DMS 273 treated with DMSO at 0.1 percent for 48 hours (cell line): Measurements from ENCODE around the gene KIF26B.
"Not testable (repeated sequence)": the region's sequence is repeated elsewhere in the genome, so short reads cannot be mapped to it uniquely, and the experiment has no call there.

Source experiments
- DNase-seq: peaks from one replicate; lab custom pipeline; 2025; lab: John Stamatoyannopoulos, UW

KIF26B gene

DNA sequence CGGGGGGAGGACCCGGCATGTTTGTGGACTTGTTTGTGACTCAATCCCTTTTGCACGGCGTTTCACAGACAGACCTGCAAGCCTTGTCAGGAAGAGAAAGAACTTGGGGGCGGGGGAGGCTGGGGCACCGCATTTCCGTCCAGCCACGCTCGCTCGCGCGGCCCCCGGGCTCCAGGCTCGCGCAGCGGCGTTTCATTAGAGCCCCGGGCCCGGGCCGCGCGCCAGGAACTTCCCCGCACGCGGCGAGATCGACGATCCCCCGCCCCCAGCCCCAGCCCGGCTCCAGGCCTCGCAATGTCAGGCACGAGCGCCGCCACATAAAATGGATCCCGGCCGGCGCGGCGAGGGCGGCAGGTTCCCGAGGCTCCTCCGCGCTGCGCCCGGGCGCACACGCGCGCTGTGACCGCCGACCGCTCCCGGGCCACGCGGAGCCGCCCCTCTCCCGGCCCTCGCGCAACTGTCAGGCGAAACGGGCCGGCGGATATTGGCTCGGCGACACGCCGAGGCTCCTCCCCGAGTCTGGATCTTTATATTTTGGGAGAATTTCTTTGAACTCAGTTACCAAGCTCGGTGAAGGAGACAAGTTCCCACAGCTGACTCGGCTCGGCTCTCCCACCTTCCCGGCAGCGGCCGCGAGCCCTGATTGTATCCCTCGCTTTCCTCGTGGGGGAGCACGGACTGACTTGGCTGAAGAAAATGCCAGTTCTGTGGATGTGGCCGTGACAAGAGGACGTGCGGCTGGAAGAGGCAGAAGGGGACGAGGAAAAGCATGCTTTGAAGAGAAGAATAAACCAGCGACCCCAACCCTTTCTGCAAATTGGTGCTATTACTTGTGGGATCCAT, at the start of gene KIF26B:
TSS of gene KIF26B (plus strand) at position 557 of the 843 bp plus-strand sequence. CDS start 440 bp downstream, outside the sequence.
- peak; percentile 12 for DNase-seq

DNA sequence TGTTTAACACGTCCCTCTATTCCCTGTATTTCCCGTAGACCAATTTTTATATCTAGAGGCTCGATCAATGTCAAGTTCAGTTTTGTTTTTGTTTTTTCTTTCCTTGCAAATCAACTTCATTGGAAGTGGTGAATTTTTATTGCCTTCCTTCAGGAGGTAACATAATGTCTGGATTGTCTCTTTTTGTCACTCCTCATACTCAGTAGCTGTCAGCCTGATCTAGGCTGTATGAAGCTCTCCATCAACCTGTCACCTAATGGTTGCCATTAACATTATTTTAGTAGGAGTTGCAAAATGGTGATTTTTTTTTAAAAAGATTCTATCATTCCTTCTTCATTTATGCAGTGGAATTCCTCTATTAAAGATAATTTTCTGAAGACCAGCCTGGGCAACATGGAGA, 49.7 kb upstream of the KIF26B start:
- no peak for DNase-seq

DNA sequence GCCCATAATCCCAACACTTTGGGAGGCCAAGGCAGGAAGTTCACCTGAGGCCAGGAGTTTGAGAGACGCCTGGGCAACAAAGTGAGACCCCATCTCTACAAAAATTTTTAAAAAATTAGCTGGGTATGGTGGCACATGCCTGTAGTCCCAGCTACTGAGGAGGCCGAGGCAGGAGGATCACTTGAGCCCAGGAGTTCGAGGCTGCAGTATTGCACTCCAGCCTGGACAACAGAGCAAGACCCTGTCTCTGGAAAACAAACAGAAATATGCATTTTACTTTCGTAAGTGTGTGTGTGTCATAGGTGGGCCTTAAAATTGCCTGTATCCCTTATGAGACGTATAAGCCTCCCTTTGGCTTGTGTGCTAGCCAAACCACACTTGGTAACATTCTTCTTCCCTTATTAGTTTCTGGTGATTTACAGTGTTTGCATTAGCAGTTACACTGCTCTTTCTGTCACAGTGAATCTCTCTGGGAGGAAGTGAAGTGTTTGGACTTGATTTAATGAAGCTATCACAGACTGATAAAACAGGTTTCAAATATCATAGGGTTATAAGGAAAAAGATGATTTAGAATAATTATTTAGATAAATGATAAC, 48.9 kb upstream of the KIF26B start:
- no peak for DNase-seq

DNA sequence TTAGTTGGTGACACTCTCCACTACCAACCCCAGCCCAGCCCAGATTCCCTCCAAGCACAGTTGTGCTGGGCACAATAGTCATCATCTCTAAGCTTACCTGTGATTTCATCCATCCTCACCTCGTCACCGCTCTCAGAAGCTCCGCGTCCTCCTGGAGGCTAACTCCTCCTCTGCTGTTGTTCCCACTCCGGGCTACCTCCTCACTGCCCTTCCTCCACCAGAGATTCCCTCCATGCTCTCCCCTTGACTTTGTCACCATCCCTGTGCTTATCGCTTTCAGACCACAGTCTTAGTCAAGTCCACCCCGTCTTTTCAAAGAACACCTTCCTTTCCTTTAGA, 47.0 kb upstream of the KIF26B start:
- DNase-seq, result no peak

DNA sequence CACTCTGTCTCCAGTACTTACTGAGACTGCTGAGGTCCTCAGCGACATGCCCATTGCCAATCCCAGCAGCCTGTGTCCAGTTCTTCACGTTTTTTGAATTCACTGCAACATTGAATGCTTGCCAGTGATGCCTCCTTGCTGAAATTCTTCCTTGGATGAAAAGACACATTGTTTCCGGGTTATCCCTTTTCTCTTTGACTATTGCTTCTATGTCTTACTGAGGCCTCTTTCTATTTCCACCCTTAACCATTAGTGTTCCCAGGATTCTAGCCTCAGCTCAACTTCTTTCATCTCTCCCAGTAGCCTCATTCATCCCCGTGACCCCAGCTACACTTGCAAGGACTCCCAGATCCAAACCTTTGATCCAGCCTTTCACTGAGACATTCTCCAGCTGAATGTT, 46.5 kb upstream of the KIF26B start:
- no peak for DNase-seq

DNA sequence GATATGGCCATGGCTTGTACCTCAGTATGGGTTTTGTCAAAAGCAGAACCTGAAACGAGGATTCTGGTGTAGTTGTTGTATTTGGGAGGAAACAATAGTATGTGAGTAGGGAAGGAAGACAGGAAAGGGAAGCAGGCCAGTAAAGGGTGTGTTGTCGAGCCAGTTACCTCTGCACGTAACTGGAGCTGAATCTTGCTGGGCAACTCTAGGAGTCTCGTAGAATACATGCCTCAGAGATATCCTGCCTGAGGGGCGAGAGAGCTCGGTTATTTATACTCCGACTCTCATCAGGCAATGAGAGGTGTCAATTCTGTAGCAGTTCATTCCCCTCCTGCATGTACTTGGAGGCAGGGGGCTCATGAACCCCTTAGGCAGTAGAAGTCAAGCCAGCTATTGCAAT, 45.9 kb upstream of the KIF26B start:
- DNase-seq, result no peak

DNA sequence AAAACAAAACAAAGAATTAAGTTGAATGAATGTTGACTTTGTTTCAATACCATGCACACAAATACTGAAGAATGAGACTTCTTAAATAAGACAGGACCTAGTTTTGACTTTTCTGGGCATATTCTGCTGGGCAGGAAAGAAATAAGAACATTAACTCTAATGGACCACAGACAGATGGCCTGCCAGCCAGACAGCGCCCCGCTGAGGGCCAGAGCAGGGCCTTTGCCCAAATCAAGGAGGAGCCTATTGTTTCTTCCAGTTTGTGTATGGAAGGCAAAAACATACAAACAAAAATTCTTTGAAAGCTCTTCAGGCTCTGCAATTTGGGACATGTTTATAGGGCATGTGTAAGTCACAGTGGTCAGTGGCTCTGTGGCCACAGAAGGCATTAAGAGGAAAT, 44.4 kb upstream of the KIF26B start:
- DNase-seq, result no peak

DNA sequence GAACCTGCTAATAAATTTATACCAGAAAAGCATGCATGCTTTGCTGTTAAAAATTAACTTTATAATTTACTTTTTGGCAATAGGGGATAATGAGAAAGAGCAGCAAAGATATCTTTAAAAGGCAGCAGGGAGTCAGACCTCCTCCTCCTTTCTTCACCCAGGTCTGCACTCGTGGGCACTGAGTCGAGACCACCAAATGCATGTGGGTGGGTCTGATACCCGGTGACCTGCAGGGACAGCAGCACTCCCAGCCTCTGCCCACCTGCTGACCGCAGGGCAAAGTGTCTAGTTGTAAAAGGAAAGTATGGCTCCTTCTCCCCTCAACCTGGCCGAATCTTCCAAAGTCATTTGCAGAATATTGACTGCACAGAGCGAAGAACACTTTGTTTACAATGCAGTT, 43.7 kb upstream of the KIF26B start:
- DNase-seq, result no peak

DNA sequence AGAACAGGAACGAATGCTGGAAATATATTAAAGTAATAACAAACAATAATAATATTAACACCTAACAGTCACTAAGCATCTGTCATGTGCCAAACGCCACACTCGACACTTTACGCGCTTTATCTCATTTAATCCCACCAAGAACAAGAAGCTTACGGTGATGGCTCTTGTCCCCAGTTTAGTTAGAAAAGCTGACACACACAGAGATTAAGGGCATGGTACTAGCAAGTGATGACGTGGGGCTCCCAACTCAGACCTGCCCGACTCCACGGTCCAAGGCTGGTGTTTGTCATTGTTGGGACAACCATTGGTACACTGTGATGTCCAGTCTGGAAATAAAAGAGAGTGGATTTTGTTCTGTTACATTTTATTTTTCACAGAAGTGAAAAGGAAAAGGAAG, 41.1 kb upstream of the KIF26B start:
- DNase-seq, result no peak

DNA sequence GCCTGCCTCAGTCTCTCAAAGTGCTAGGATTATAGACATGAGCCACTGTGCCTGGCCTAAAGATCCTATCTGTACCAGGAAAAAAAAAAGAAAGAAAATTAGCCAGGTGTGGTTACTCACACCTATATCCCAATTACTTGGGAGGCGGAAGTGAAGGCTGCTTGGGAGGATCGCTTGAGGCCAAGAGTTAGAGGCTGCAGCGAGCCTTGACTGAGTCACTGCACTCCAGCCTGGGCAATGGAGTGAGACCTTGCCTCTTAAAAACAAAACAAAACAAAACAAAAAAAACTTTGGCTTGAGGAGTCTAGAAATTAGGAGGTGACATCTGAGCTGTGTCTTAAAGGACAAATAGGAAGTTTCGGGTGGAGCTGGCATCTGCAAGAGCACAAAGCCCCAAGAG, 38.7 kb upstream of the KIF26B start:
- DNase-seq, result no peak

DNA sequence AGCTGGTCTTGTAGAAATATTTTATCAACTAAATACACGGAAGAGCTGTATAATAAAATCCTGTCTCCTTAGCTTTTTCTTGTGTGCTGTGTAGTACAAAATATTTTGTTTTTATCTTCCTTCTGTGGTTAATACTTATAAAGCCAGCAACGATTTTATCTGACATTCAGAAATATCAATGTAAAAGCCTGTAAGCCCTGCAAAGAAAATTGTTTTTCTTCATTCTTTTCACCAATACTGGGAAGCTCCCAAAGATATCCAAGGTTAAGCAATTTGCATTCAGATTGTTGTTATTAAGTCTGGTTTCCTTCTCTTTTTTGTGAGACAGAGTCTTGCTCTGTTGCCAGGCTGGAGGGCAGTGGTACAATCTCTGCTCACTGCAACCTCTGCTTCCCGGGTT, 38.0 kb upstream of the KIF26B start:
- no peak for DNase-seq

DNA sequence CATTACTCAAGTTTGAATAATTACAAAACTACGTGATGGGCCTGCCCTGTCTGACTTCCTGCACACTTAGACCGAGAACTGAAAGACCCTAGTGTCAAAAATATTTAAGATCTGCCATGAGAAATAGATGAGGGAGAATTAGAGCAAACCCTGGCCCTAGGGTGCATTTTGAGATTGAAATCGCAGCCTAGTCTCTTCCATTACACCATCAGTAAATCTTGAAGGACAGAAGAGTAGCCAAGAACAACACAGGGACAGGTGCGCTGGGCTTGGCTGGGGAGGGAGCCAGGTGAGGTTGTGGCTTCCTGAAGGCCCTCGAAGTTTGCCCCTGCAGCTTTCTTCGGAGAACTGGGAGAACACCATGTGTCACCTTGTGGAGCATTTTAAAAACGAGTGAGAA, 36.7 kb upstream of the KIF26B start:
- no peak for DNase-seq

DNA sequence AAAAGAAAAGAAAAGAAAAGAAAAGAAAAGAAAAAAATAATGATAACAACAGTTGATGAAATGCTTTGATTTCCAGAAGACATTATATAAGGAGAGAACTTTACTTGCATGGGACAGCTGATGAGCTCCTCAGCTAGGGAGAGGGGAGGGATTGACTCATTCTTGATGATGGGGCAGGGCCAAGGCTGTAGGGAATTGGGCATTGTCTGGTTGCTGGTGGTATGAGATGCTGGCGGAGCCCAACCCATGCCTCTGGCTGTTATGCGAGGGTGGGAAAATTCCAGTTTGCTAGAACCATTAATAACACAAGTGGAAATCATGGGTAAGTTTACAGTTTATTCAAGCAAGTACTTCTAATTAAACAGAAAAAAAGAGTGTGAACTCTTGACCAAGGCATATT, 36.0 kb upstream of the KIF26B start:
- no peak for DNase-seq

DNA sequence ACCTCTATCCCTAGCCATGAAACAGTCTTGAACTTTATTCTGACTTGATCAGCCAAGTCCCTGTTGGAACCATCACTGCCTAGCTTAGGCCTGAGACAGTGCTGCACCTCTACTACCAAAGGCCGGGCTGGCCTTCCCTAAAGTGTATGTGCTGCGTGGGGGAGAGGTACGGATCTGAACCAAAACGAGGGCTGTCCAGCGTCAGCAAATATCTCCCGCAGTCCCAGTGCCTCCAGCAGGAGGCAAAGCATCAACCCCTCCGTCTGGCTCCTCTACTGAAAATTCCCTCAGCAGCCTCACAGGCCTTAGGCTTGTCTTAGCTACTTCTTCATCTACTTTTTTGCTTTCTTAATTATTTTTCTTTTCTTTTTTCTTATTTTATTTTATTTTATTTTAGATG, 33.3 kb upstream of the KIF26B start:
- DNase-seq, result no peak

DNA sequence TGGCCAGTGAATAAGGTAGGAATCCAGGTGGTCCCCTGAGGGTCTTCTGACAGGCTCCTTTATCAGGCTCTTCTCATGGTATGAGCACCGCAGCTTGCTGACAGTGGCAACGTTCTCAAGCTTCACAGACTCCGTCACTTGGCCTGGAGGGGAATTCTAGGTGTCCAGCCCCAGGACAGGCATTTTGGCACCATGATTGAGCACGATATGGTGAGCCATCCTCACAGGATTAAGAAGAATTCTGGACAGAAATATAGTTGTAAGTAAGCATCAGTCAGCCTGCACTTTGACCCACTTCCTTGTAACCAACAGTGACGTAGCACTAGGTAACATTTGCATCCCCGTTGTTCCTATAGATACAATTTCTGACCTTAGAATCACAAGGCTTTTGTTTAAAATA, 30.5 kb upstream of the KIF26B start:
- DNase-seq, result no peak

DNA sequence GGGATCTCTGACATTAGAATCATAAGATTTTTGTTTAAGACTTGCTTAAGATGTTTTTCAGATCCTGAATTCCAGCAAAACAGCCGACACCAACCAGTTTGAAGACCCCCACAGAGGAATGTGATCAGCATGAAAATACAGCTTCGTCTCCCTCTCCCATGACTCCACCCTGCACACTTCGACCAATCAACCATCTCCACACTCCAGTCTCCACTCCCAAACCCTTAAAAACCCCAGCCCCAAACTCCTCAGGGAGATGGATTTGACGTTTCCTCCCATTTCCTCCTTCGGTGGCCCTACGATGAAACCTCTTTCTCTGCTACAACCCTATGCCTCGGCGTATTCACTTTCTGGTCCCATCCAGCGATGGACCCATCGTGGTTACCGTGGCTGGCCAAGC, 30.1 kb upstream of the KIF26B start:
- no peak for DNase-seq

DNA sequence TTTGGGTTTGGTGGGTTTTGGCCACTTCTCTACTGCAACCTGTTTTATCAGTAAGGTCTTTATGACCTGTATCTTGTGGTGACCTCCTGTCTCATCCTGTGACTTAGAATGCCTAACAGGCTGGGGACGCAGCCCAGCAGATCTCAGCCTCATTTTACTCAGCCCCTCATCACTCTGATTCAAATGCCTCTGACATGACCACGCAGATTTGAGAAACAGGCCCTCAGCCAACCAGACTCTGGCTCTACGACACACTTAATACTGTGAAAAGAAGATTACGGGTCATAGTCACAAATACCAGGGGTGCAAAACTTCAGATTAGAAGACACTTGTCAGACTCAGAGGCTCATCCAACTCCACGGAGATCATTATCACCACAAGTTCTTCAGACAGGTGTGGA, 28.3 kb upstream of the KIF26B start:
- no peak for DNase-seq

DNA sequence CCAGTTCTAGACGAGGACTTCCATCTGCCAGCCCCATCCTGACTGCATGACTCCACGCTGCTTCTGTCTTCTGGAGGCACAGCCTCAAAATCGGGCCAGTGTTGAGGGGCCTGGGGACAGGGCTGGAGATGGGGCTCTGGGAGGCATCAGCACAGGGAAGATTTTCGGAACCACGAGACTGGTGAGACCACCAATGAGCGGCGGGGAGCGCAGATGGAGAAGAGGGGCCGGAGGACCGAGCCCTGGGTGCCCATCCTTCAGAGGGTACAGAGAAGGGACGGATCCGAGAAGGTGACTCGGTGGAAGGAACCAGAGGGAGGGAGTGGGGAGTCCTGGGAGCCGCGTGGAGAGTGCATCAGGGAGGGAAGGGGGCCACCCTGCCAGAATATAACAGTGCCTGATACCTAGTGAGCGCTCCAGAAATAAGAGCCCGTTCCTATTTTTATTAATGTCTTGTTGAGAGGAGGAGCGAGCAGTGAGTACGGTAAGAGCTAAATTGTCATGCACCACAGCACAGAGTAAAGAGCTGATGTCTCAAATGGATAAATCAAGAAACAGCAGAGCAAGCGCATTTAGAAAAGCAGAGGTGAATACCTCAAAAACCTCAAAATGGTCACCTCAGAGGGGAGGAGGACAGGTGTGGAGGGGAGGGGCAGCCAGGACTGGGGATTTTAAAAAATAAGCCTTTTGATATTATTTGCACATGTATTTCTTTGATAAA, 26.2 kb upstream of the KIF26B start:
- no peak for DNase-seq

DNA sequence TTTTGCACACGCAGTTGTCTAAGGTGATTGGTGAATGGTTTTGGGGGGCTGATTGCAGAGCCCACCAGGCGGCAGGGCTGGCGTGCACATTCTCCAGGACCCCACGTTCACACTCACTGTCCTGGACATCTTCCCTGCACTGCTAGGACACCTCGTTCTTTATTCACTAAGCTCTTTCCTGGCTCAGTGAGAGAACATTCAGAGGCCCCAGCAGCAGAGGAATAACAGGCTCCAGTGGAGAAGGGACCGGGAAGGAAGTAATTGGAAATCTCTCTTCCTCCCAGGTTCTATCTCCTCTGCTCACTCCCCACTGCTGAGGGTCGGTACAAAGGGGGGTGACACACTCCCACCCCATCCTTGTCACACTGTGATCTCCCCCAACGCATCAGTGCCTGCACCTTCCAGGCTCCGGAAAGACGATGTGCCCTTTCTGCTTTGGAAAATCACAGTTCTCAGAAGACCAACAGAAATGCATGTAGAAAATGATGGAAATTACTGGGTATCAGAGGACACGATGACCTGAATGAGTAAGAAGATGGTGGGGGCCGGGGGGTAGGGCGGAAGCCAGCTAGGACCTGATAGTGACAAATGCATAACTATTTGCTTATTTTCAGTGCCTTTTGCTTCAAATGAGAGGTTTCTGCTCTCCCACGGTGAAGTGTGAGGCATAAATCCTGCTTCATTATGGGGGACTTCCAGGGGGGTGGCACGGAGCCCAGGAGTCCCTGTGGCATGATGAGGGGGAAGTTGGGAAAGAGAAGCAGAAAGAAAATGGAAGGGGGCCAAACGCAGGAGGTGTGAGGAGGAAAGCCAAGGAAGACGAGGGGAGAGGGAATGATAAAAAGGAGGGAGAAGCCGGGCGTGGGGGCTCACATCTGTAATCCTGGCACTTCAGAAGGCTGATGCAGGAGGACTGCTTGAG, 25.2 kb upstream of the KIF26B start:
- DNase-seq, result no peak

DNA sequence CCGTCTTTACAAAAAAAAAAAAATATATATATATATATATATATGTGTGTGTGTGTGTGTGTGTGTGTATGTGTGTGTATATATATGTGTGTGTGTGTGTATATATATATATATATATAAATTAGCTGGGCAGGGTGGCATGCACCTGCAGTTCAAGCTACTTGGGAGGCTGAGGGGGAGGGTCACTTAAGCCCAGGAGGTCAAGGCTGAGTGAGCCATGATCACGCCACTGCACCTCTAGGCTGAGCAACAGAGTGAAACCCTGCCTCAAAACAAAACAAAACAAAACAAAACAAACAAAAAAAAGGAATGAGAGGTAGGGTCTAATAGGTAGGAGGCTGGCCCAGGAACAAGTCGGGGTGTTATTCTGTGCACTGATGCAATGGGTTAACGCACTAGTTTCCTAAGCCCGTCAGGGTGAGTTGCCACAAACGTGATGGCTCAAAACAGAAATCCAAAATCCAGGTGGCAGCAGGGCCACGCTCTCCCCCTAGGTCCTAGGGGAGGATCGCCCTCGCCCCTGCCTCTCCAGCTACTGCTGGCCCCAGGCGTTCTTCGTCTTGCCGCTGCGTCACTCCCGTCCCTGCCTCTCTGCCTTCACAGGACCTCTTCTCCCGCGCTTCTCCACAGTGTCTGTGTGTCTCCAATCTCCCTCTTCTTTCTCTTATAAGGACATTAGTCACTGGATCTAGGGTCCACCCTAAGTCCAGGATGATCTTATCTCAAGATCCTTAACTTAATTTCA, 24.3 kb upstream of the KIF26B start:
- not testable (repeated sequence) for DNase-seq

DNA sequence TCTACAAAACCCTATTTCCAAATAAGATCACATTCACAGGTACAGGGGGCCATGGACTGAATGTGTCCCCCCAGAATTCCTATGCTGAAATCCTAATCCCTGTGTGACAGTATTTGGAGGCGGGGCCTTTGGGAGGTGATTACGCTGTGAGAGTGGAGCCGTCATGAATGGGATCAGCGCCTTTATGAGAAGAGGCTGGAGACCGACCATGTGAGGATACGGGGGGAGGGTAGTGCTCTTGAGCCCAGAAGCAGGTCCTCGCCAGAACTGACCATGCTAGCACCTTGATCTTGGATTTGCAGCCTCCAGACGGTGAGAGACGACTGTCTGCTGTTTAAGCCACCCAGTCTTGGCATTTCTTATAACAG, 23.8 kb upstream of the KIF26B start:
- no peak for DNase-seq

DNA sequence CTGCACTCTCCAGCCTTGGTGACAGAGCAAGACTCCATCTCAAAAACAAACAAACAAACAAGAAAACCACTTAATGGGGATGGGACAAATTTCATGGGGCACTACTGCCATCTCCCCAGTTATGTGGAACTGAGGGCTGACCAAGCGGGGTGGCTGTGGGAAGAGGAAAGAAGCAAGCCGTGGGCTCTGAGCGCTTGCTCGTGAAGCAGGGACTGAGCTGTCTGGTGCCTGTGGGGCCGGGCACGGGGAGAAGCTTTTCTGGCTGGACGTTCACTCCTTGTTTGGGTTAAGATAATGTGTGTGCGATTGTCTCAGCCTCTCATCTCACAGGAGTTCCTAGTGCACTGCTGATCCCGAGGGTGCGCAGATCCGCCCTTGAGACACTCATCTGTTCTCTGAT, 22.0 kb upstream of the KIF26B start:
- no peak for DNase-seq
